Measurements from ENCODE around the gene DLL4. TPM values are rescaled to one million over a fixed set of nuclear protein-coding genes. Genes with fewer than 3 reads are reported as not detected.

DLL4 gene
- total RNA-seq, 1 donor from 2014 or later = not detected

DNA sequence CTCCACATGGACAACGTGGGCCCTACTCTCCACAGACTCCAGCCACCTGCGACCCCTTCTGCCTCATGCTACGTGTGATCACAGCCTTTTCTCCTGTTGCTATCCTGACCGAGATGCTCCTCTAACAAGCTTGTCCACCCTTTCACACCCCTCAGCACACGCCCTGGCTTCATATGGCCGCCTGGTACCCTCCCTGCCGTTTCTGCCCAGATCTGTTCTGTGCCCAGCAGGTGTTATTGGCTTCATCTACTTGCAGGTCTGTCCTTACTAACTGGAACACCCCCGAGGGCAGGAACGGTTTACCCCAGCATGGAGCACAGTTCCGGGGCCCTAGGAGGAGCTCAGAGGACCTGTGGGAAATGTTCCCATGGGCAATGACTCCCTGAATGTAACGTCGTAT lies 34.1 kb downstream of the DLL4 start:
- DNase-seq (no peak), ATAC-seq (ENCODE audit: low read depth) (no peak)
- Mint-ChIP-seq H3K36me3 (ENCODE audit: low read depth) (no peaks in the 10 kb centered on the region), H3K9me3 (no peaks in the 10 kb centered on the region), H3K27ac (no peak overlapping the region), H3K4me1 (peaks cover 11% of the 10 kb centered on the region), H3K27me3 (peaks cover 3% of the 10 kb centered on the region), H3K4me3 (no peak overlapping the region)
- TF ChIP-seq, protein P1, sequence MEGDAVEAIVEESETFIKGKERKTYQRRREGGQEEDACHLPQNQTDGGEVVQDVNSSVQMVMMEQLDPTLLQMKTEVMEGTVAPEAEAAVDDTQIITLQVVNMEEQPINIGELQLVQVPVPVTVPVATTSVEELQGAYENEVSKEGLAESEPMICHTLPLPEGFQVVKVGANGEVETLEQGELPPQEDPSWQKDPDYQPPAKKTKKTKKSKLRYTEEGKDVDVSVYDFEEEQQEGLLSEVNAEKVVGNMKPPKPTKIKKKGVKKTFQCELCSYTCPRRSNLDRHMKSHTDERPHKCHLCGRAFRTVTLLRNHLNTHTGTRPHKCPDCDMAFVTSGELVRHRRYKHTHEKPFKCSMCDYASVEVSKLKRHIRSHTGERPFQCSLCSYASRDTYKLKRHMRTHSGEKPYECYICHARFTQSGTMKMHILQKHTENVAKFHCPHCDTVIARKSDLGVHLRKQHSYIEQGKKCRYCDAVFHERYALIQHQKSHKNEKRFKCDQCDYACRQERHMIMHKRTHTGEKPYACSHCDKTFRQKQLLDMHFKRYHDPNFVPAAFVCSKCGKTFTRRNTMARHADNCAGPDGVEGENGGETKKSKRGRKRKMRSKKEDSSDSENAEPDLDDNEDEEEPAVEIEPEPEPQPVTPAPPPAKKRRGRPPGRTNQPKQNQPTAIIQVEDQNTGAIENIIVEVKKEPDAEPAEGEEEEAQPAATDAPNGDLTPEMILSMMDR (IDR thresholded peaks at IDR 0.05) = no peak
- ChIA-PET POLR2A (interaction anchor here (0.6 kb wide), 1 partner anchor 673 kb away, joined by 3 read pairs; no protein-coding TSS in a partner anchor), CTCF (no interaction called here)
- intact Hi-C loops (cut with micrococcal nuclease) = no loop called here

- Mint-ChIP-seq H3K9me3 (no peaks in the 10 kb centered on the region), H3K27ac (no peak overlapping the region), H3K36me3 (ENCODE audit: low read depth) (no peaks in the 10 kb centered on the region), H3K4me1 (peaks cover 11% of the 10 kb centered on the region), H3K4me3 (no peak overlapping the region), H3K27me3 (peaks cover 3% of the 10 kb centered on the region)
- ATAC-seq (ENCODE audit: low read depth) (no peak), DNase-seq (no peak)
- TF ChIP-seq, protein P1 (IDR thresholded peaks at IDR 0.05) = no peak
- ChIA-PET CTCF (no interaction called here), POLR2A (no interaction called here)
- intact Hi-C loops (cut with micrococcal nuclease) = no loop called here
Observed at GRCh38 chr15:40964006-40964405, 34.9 kb downstream of the DLL4 start.

GRCh38 chr15:40964634-40965033 lies 35.5 kb downstream of the DLL4 start:
- Mint-ChIP-seq H3K9me3 (no peaks in the 10 kb centered on the region), H3K4me1 (peaks cover 6% of the 10 kb centered on the region), H3K36me3 (ENCODE audit: low read depth) (no peaks in the 10 kb centered on the region), H3K27me3 (peaks cover 3% of the 10 kb centered on the region), H3K27ac (no peak overlapping the region), H3K4me3 (no peak overlapping the region)
- CTCF ChIA-PET = no interaction called here
- intact Hi-C loops (cut with micrococcal nuclease) = no loop called here
- TF ChIP-seq, protein P1 (IDR thresholded peaks at IDR 0.05) = no peak
- POLR2A ChIA-PET = interaction anchor here (0.9 kb wide), 1 partner anchor 12 kb away, joined by 4 read pairs; the partner anchor contains the start of gene CHAC1
- no peak for ATAC-seq (ENCODE audit: low read depth)
- no peak for DNase-seq

DNA sequence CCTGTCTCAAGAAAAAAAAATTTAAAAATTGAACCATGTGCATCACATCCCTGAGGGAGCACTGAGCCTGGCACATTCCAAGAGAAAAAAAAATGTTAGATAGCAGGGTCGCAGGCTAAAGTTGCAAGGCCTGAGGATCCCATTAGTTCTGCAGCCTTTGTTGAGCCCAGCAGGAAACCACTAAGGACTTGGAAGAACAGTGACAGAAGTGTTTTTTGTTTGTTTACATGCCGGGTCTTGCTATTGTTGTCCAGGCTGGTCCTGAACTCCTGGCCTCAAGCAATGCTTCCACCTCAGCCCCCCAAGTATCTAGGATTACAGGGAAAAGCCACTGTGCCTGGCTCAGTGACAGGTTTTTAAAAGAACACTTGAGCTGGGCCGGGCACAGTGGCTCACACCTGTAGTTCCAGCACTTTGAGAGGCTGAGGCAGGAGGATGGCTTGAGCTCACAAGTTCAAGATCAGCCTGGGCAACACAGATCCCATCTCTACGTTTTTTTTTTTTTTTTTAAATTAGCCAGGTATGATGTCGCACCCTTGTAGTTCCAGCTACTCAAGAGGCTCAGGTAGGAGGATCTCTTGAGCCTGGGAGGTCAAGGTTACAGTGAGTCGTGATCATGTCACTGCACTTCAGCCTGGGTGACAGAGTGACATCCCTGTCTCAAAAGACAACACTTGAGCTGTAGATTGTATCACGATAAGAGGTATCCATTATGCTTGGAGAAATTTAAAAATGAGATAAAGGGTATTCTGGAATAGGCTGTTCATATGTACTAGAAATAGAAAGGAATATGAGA lies 39.3 kb downstream of the DLL4 start:
- DNase-seq = no peak
- H3K27me3 Mint-ChIP-seq = peaks cover 3% of the 10 kb centered on the region
- H3K9me3 Mint-ChIP-seq = no peaks in the 10 kb centered on the region
- ChIA-PET CTCF (interaction anchor here (1.3 kb wide), 1 partner anchor 27 kb away, joined by 3 read pairs; no protein-coding TSS in a partner anchor), POLR2A (interaction anchor here (0.5 to 0.8 kb wide), 3 partner anchors 15 to 505 kb away, joined by 3 to 4 read pairs (median 4); partner anchors contain the start of gene CHAC1)
- TF ChIP-seq, protein P1 (IDR thresholded peaks at IDR 0.05) = no peak
- H3K4me1 Mint-ChIP-seq = no peaks in the 10 kb centered on the region
- no peak overlapping the region for H3K27ac Mint-ChIP-seq
- intact Hi-C loops (cut with micrococcal nuclease) = no loop called here
- no peak overlapping the region for H3K4me3 Mint-ChIP-seq
- H3K36me3 Mint-ChIP-seq (ENCODE audit: low read depth) = no peaks in the 10 kb centered on the region
- no peak for ATAC-seq (ENCODE audit: low read depth)

GRCh38 chr15:40969363-40969762 lies 40.2 kb downstream of the DLL4 start:
- intact Hi-C loops (cut with micrococcal nuclease) = no loop called here
- peaks cover 3% of the 10 kb centered on the region for H3K27me3 Mint-ChIP-seq
- no peak for ATAC-seq (ENCODE audit: low read depth)
- POLR2A ChIA-PET = no interaction called here
- no peaks in the 10 kb centered on the region for H3K36me3 Mint-ChIP-seq (ENCODE audit: low read depth)
- H3K4me3 Mint-ChIP-seq = no peak overlapping the region
- no peaks in the 10 kb centered on the region for H3K4me1 Mint-ChIP-seq
- TF ChIP-seq, protein P1 (IDR thresholded peaks at IDR 0.05) = no peak
- no peaks in the 10 kb centered on the region for H3K9me3 Mint-ChIP-seq
- CTCF ChIA-PET = interaction anchor here (1.3 kb wide), 1 partner anchor 28 kb away, joined by 3 read pairs; no protein-coding TSS in a partner anchor
- no peak overlapping the region for H3K27ac Mint-ChIP-seq
- no peak for DNase-seq
